Activated CD8-positive, alpha-beta memory T cell treated with anti-CD3 and anti-CD28 coated beads for 36 hours (primary cell): ENCODE results near the gene RHOA. TPM values are rescaled to one million over a fixed set of nuclear protein-coding genes. Genes with fewer than 3 reads are reported as not detected.

ENCODE experiments used
- CTCF ChIA-PET: fragments of 350-600 bp; sonication (Branson Sonifier 250); formaldehyde crosslinking; loops from one replicate; lab custom pipeline; 2021; ENCODE audit warnings: antibody characterized with exemption; lab: Charles Lee
- POLR2A ChIA-PET: fragments of 350-600 bp; sonication (Branson Sonifier 250); formaldehyde crosslinking; loops from one replicate; lab custom pipeline; 2021; ENCODE audit warnings: antibody characterized with exemption; lab: Charles Lee
- total RNA-seq, 2 experiments: library from RNA; stranded (reverse); gene quantifications; one replicate each; pipeline ENCODE4 v1.2.3, GENCODE V29; 2021

The RHOA gene
- total RNA-seq, 2 experiments from 2014 or later = 466 to 470 TPM

GRCh38 chr3:49311283-49311682 is 100.5 kb downstream of the RHOA start:
- POLR2A ChIA-PET = no interaction called here
- CTCF ChIA-PET = interaction anchor here (1.6 kb wide), 1 partner anchor 133 kb away, joined by 4 read pairs; no protein-coding TSS in a partner anchor

GRCh38 chr3:49310677-49311076 is 101.1 kb downstream of the RHOA start:
- POLR2A ChIA-PET = no interaction called here
- CTCF ChIA-PET = interaction anchor here (1.6 kb wide), 1 partner anchor 134 kb away, joined by 4 read pairs; no protein-coding TSS in a partner anchor

Other genes starting within 250 kb of the RHOA start
- gene CCDC71, start 245.6 kb downstream of the RHOA start, total RNA-seq = 10 to 100 TPM; 29.6 to 31.2 TPM
- 1 to 10 TPM; 2.0 to 3.4 TPM for gene KLHDC8B, start 240.4 kb downstream of the RHOA start, total RNA-seq
- gene C3orf62, start 134.7 kb downstream of the RHOA start, total RNA-seq = 1 to 10 TPM; 6.9 TPM
- 10 to 100 TPM; 69.7 to 71.5 TPM for gene USP4, start 71.9 kb downstream of the RHOA start, total RNA-seq
- 100 to 1,000 TPM; 217 to 219 TPM for gene GPX1, start 53.6 kb downstream of the RHOA start, total RNA-seq
- 10 to 100 TPM; 17.7 to 17.9 TPM for gene TCTA, start 447 bp upstream of the RHOA start, total RNA-seq
- 1 to 10 TPM in 1 of 2 experiments, under 1 TPM in 1; 0.99 to 1.5 TPM for gene AMT, start 10.5 kb upstream of the RHOA start, total RNA-seq
- gene NICN1, start 17.3 kb upstream of the RHOA start, total RNA-seq = 10 to 100 TPM; 10.9 to 11.0 TPM
- 10 to 100 TPM; 17.8 to 20.9 TPM for gene DAG1, start 58.3 kb upstream of the RHOA start, total RNA-seq
- gene BSN, start 142.5 kb upstream of the RHOA start, total RNA-seq = under 1 TPM; 0.25 to 0.30 TPM